SKM-1 (cell line): Measurements from ENCODE around the gene TOX4.
A peak's percentile ranks its signal among the peaks of the same experiment; 100 is the strongest.
"Not testable (repeated sequence)": the region's sequence is repeated elsewhere in the genome, so short reads cannot be mapped to it uniquely, and the experiment has no call there.

Source experiments
- DNase-seq: peaks from one replicate; lab custom pipeline; 2025; ENCODE audit not compliant: unreplicated experiment; lab: John Stamatoyannopoulos, UW

The TOX4 gene

DNA sequence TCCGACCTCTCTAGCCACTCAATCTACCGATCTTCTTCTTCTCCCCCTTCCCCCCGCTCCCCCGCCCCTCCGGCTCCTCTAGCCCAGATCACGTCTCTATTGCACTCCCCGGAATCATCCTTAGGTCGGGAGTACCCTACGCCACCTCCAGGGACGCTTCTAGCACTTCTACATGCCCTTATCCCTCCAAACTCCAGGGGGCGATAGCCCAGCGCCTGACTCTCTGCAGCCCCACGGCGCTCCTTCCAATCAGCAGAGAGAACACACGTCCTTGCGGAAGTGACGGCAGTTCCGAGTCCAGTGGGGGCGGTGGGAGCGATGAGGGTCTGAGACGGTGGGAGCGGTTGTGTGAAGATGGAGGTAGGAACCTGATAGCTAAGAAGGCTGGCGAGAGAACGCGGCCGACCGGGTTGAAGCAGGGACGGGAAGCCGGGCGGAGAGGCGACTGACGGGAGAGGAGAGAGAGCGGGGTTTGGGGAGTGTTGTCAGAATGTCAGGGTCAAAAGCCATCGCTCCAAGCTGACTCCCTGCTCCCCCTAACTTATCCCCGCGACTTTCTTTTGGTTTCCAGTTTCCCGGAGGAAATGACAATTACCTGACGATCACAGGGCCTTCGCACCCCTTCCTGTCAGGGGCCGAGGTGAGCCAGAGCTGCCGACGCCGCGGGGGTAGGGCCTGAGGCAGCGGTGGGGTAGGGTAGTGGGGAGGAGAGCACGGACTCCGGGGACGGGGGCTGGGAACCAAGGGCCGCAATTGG lies at the start of gene TOX4, which contains the start of gene RAB2B:
TOX4 (plus strand) TSS at position 271 of the 757 bp plus-strand sequence; CDS start at position 355, 84 bp downstream.
RAB2B (minus strand) TSS at position 35 of the 757 bp plus-strand sequence. CDS start 87 bp downstream, outside the sequence.
- DNase-seq = peak; percentile 88

- DNase-seq = no peak
Measured at GRCh38 chr14:21428930-21429329, 48.1 kb upstream of the TOX4 start.

DNA sequence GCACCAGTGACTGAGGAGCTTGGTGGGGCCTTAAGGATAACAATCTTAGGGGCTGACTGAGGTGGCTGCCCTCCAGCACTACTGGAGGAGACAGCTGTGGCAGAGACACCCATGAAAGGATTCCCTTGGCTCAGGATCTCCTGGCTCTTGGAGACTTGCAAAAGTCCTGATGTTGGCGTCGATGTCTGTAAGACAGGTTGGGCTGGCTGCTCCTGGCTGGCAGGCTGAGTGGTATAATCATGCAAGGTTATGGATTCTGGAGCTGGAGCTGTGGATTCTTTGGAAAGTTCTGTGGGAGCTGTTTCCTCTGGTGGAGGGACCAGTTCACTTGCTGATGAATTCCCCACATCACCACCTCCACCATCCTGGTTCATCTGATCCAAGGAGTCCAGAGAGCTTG lies 45.9 kb upstream of the TOX4 start:
- DNase-seq = no peak

- DNase-seq = no peak
Measured at GRCh38 chr14:21436567-21437062, 40.4 kb upstream of the TOX4 start.

GRCh38 chr14:21437063-21437901 lies 39.7 kb upstream of the TOX4 start:
- DNase-seq = peak; percentile 48

- DNase-seq = no peak
Measured at GRCh38 chr14:21440859-21441258, 36.1 kb upstream of the TOX4 start.

DNA sequence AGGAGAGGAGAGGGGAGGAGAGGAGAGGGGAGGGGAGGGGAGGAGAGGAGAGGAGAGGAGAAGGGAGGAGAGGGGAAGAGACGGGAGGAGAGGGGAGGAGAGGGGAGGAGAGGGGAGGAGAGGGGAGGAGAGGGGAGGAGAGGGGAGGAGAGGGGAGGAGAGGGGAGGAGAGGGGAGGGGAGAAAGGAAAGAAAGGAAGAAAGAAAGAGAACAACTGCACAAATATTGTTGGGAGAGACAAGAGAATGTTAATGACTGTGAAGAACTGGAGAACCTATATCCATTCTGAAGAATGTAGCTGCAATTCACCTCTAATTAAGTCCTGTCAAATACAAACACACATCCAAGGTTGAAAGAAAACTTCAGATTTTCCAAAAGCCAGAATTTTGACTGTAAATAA lies 34.3 kb upstream of the TOX4 start:
- not testable (repeated sequence) for DNase-seq

DNA sequence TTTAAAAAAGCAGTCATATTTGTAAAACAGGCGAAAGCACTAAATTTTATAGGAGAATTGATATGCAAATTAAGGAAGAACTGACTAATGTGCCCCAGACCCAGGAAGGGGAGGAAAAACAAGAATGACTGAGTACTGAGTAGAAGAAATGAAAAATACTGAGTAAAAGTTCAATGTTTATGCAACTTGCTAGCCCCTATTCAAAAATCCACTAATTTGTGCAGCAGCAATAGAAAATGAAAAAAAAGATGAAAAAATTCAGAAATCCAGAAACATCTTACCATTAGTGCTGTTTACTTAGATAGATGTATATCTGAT lies 27.1 kb upstream of the TOX4 start:
- DNase-seq = no peak

GRCh38 chr14:21454843-21455544 lies 22.0 kb upstream of the TOX4 start:
- no peak for DNase-seq

DNA sequence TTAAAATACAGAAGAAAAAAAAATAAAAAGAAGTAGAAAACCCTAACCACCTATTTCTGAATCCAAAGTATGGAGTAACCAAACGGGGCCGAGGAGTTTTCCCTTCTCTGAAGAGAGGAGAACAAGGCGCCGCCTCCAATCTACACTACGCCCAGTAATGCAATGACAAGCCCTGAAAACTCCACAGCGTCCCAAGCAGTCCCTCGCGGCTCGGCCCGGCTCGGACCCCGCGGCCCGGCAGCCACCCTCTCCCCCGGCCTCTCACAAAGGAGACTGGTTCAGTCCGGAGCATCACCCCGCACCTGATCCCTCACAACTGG lies 21.4 kb upstream of the TOX4 start:
- no peak for DNase-seq

DNA sequence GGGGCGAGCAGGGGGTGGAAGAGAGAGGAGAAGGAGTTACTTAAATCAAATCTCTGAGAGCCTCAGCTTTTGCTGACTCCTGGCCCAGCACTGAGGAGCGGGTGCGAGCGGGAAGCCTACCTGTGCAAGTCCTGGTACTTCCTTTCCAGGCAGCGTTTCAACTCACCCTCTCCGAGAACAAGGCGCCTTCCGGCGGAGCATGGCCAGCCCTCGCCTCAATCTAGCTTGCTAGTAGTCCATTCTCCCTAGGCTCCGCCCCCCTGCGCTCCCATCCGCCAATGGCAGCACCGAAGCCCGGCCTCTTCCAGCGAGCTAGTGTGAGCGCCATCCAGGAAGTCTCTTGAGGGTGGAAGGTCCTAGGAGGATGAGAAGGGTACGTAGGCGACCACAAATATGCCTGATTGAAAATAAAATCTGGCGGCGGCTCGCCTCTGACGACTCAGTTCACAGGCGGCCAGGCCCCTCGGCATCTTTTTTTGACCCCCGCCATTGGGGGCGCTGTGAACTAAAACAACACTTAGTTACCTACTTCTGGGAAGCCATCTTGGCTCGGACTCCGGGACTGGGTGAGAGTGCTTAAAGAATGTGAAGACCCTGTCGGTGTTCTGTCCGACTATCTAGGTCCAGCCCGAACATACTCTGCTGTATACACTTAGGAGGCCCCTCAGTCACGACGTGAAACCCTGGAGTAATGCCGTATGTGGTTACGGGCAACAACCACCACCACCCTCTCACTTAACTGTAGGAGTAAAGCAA lies 20.9 kb upstream of the TOX4 start, which contains the start of gene CHD8:
CHD8 (minus strand) TSS at position 212 of the 756 bp plus-strand sequence. CDS start 24,480 bp downstream, outside the sequence.
- peak; percentile 90 for DNase-seq

DNA sequence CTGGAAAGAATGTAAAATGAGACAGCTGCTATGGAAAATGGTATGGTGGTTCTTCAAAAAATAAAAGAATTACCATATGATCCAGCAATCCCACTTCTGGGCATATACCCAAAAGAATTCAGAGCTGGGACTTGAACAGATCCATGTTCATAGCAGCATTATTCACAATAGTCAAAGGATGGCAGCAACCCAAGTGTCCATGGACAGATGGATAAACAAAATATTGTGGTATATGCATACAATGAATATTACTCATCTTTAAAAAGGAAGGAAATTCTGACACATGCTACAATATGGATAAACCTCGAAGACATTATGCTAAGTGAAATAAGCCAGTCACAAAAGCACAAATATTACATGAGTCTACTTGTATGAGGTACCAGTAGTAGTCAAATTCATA lies 9.4 kb upstream of the TOX4 start:
- DNase-seq = no peak

DNA sequence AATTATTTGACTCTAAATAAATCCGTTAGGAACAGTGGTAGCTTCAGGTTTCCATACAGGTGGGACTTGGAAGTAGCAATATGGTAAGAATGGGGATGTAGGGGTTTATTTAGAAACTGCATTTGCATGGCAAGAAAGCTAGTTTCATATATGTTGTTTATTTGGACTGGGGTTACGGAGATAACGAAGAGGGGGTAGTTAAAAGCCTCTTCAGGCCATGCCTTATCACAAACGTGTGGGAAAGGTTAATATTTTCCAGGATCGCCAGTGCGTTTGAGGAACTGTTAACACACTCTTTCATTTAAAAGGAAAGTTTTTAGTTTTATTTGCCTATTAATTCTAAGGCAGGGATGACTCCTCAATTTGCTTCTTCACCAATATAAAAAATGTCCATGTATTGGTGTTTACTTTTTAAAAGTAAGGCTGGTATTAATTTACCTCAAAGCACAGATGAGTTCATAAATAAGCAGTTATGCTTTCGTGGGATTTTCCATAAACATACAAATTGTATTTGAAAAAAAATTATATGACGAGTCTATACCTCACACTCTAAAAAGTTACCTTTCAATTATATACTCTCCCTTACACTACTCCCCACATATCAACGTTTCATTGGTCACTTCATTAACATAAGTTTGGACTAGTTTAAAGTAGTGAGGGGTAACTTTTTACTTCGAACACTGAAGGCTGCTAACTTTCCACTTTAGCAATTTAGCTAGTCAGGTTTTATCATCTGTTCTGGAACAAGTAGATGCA lies 1.1 kb upstream of the TOX4 start:
- DNase-seq = no peak

DNA sequence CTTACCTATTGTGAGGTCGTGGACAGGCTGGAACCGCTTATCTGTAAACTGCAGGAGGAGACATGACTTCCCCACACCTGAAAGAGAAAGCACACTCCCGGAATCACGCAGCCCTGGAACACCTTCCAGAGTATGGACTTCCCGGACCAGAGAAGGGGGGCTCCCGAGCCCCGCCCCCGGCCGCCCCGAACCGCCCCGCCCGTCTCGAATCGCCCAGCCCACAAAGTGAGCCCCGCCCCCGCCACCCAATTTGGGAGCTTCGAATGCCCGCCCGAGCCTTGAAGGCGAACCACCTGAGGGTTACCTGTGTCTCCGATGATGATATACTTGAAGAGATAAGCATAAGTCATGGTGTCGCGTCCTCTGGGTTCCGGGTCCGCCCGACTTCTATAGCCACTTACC lies 471 bp upstream of the TOX4 start:
- DNase-seq = no peak

DNA sequence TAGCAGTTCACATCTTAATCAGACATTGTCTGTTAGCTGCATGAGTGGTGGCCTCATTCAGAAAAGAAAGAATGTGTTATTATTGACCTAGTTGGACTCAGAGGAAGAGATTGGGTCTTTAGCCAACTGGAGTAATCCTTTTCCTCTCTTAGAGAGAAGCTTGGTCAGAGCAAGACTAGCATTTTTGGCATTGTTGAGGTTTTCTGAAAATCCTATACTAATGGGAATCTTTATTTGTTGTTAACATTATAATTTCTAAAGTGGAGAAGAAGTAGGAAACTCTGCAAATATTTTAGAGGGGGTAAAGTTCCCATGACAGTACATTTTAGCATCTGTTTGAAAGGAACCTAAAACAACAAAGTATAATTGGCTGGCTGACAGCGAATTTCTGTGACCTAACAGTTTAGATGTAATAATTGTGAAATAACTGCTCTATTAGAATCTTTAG lies 9.7 kb downstream of the TOX4 start:
- no peak for DNase-seq

GRCh38 chr14:21494902-21495762 lies 18.1 kb downstream of the TOX4 start:
- DNase-seq = no peak

DNA sequence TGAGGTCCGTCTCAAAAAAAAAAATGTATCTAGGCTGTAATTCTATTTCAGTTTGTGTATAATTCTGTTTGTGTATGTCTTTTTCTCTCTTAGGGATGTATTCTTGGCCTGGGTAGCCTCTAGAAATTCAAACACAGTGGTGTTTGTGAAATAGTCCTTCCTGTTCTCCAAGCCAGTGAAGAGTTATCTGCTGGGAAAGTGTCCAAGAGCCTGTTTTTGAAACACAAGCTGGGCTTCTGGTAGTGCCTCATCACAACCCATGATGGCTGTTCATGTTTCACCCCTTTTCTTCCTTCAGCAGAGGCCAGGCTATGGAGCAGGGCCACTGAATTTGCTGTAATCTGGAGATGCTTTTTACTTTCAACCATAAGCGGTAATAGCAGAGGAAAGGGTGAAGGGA lies 19.5 kb downstream of the TOX4 start:
- no peak for DNase-seq

GRCh38 chr14:21498540-21499526 lies 21.8 kb downstream of the TOX4 start:
- no peak for DNase-seq
